PC-9 (cell line): Measurements from ENCODE around the gene SIDT1.

Experiments used
- EZH2 ChIP-seq: fragments of 200-600 bp; sonication (generic); IDR thresholded peaks from 2 replicates; pipeline ENCODE4 v1.8.0; 2017; ENCODE audit warnings: antibody characterized with exemption, low read depth
- TF ChIP-seq, protein P1 (sequence below): fragments of 200-600 bp; sonication (generic); conservative IDR thresholded peaks from 2 replicates; pipeline ENCODE4 v1.6.1; 2017; ENCODE audit warnings: mixed run types, antibody characterized with exemption, mild to moderate bottlenecking, moderate library complexity

DNA sequence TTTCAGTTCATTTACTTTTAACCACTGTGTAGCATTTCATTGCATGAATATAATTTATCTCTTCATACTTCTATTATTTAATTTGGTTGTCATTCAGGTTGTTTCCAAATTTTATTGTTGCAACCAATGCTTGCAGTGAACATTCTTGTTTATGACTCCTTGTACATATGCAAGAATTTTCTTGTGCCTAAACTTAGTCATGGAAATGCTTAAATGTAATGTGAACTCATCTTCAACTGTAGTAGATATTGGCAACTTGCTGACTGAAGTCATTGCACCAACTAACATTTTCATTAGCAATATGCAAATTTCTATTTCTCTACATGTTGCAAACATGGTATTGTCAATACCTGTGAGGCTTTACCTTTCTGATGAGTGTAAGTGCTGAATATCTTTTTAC is 26.7 kb downstream of the SIDT1 start:
- no peak for TF ChIP-seq EZH2
- TF ChIP-seq, protein P1, sequence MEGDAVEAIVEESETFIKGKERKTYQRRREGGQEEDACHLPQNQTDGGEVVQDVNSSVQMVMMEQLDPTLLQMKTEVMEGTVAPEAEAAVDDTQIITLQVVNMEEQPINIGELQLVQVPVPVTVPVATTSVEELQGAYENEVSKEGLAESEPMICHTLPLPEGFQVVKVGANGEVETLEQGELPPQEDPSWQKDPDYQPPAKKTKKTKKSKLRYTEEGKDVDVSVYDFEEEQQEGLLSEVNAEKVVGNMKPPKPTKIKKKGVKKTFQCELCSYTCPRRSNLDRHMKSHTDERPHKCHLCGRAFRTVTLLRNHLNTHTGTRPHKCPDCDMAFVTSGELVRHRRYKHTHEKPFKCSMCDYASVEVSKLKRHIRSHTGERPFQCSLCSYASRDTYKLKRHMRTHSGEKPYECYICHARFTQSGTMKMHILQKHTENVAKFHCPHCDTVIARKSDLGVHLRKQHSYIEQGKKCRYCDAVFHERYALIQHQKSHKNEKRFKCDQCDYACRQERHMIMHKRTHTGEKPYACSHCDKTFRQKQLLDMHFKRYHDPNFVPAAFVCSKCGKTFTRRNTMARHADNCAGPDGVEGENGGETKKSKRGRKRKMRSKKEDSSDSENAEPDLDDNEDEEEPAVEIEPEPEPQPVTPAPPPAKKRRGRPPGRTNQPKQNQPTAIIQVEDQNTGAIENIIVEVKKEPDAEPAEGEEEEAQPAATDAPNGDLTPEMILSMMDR, result no peak
